IPS DF 4.7 (cell line): Measurements from ENCODE around the gene ZNF425.
A peak's percentile ranks its signal among the peaks of the same experiment; 100 is the strongest.
"Not testable (repeated sequence)": the region's sequence is repeated elsewhere in the genome, so short reads cannot be mapped to it uniquely, and the experiment has no call there.

ENCODE experiments used
- DNase-seq: peaks from one replicate; pipeline ENCODE4 v3.0.0-alpha.2; 2013; ENCODE audit warnings: low spot score; ENCODE audit errors: extremely low read depth

ZNF425 gene, protein sequence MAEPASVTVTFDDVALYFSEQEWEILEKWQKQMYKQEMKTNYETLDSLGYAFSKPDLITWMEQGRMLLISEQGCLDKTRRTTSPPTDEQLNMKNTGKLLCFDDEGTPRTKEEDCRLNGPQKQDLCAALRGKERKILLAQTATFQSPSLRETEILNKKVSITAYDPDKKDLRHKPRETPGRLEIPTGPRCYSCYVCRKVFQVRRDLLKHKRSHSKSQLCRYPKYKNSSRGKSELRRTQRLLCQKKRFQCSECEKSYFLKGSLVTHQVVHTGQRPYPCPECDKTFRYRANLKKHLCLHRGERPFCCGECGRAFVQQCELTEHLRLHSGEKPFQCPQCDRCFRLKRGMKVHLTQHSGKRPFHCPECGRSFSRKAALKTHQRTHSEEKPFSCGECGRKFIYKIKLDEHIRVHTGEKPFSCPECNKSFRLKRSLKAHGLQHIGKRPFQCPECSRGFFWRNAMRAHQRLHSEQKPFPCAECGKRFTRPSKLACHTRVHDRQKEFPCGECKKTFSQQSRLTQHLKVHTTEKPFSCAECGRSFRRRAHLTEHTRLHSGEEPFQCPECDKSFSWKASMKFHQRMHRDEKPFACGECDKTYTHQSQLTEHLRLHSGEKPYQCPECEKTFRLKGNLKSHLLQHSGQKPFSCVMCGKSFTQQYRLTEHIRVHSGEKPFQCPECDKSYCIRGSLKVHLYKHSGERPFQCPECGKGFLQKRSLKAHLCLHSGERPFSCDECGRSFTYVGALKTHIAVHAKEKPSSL

DNA sequence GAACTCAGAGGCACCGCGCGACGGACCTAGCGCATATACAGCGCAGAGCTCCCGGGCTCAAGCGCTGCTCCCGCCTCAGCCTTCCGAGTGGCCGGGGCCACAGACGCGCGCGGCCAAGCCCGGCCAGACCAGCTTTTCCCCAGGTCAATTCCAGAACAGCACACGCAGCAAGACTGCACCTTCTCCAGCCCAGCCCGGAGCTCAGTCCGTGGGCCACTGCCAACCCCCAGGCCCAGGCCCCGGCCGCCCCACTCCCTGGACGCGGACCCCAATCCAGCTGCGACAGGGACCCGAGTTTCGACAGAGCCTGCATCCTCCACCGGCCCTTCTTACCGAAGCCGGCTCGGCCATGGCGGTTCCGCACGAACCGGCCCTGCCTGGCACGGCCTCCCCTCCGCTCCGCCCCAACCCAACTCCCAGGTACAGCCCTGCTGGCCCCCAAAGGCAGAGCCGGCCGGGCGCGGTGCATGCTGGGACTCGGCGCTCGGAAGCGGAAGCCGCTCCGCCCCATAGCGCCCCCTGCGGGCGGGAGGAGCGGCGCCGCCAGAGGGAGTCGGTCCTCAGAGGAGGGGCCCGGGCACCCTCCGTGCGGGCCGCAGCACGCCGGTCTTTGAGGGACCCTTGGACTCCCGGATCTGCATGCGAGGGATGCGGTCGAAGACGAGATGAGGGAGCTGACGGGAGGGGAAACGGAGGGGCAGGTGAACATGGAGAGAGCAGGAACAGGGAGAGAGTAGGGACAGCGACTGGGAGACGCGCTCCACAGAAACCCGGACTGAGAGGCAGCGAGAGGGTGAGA, at the start of gene ZNF425:
Gene ZNF425, minus strand, starts transcription at position 462 of the 799 bp plus-strand sequence. Its CDS starts 111 bp downstream, at position 351.
- DNase-seq = no peak

DNA sequence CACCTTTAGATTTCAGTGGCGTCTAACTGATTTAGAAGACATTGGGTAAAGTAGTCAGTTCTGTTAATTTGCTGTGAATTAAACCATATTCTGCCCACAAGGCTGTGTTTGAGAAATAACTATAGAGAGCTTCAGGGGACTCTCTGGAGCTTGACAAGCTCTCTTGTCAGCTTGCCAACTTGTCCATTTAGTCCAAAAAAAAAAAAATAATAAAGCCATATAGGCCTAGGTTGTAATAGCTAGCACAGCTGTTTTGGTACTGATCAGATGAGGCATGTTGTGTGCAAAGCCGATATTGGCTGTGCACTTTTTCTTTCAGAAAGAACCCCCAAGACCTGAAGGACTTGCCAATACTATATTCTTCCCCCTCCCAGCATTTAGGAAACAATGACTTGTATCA, 49.0 kb upstream of the ZNF425 start:
- DNase-seq = no peak

DNA sequence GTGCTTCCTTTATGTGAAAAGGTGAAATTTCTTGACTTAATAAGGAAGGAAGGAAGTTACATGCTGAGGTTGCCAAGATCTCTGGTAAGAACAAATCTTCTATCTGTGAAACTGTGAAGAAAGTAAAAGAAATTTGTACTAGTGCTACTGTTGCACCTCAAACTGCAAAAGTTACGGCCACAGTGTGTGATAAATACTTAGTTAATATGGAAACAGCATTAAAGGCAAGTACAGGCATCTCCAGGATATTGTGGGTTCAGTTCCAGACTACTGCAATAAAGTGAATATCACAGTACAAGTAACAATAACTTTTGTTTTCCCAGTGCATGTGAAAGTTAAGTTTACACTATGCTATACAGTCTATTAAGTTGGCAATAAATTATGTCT, 46.4 kb upstream of the ZNF425 start:
- DNase-seq = no peak

DNA sequence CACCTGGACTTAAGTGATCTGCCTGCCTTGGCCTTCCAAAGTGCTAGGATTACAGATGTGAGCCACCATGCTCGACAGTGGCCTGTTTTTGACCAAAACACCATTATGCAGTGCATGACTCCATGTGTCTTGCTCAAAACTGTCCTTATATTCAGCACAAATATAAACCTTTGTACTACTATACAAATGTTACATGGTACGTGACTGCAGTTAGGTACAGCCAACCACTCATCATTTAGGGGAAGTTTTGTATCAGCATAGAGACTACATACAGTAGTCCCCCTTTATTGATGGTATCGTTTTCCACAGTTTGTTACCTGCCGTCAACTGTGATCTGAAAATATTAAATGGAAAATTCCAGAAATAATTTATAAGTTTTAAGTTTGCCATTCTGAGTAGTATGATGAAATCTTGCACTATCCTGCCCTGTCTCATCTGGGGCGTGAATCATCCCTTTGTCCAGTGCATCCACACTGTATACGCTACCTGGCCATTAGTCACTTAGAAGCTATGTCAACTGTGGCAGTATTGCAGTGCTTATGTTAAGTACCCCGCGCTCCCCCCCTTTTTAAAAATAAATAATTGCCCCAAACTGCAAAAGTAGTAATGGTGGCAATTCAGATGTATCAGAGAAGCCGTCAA, 45.9 kb upstream of the ZNF425 start:
- DNase-seq = no peak

DNA sequence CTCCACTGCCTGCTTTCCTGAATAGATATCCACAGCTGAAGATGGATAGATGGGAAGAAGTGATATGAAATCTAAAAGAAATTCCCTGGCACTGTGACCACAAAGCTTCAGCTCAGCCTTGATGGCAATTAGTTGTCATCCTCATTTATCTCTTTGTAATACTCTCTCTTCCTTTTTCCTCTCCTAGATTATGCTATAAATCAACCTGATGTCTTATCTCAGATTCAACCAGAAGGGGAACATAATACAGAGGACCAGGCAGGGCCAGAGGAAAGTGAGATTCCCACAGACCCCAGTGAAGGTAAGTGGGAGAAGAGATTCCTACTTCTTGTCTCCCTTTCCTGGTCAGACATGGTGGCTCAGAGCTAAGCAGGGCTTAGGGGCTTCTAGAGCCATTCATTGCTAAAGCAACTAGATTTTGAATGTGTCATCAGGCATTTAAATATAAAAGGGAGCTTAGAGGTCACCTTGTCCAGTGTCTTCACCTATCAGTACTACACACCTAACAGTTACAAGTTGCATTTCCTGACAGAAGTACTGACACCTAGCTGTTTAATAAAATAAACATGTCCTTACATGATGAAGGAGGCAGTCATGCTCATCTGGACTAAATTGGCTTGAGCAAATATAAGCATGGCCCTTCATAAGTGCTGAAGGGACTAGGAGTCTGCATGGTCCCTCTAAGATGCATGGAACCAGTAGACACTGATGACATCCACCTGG, 40.7 kb upstream of the ZNF425 start:
- no peak for DNase-seq

DNA sequence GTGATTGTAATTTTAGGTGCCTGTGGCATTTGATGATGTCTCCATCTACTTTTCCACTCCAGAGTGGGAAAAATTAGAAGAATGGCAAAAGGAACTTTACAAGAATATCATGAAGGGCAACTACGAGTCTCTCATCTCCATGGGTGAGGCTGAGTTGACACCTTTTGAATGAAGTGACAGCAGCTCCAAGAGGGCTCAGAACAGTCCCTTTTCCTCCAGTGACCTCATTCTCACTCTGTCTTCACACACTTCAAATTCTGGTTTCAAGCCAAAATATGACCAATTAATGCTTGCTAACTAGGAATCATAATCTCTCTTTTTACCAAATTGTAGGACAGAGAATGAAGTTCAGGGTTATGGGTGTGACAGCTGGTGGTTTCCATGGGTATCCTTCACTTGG, 40.0 kb upstream of the ZNF425 start:
- no peak for DNase-seq

DNA sequence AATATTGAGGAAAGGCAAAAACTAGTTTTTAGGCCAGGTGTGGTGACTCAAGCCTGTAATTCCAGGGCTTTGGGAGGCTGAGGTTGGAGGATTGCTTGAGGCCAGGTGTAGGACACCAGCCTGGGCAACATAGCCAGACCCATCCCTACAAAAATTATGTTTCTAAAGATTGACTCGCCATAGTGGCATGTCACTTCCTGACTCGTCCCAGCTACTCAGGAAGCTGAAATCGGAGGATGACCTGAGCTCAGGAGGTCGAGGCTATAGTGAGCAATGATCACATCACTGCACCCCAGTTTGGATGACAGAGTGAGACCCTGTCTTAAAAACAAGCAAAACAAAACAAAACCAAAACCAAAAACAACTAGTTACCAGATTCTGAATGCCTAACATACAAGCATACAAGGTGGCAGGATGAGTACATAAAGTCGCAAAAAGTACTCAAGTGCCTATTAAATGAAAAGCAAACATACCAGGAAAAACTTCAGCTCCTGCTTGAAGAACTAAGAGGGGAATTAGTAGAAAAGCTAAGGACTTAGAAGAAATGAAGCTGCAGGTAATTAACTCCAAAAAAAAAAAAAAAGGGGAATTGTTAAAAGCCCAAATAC, 35.2 kb upstream of the ZNF425 start:
- DNase-seq = no peak

DNA sequence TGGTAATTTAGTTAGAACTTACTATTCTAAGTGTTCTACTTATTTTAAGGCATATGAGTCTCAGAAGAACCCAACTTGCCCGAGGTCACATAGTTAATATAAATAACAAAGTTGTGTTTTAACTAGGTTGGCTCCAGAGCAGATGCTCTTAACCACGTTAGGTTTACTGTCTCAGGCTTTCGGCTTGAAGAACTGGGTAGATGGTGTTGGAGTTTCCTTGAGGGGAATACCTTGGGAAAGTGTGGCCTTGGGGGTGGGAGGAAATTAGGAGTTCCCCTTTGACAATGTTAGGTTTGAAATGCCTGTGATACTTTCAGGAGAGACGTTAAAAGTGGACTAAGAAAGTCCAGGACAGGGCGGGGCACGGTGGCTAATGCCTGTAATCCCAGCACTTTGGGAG, 30.8 kb upstream of the ZNF425 start:
- no peak for DNase-seq

DNA sequence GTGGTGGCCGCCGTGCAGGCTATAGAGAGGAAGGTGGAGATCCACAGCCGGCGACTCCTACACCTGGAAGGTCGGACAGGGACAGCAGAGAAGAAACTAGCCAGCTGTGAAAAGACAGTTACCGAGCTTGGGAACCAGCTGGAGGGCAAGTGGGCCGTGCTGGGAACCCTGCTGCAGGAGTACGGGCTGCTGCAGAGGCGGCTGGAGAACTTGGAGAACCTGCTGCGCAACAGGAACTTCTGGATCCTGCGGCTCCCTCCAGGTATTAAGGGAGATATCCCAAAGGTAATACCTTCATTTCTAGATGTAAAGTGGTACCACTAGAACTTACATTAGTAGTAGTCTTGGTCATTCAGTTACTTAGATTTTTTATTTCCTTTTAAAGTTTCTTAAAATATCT, 27.9 kb upstream of the ZNF425 start:
- no peak for DNase-seq

DNA sequence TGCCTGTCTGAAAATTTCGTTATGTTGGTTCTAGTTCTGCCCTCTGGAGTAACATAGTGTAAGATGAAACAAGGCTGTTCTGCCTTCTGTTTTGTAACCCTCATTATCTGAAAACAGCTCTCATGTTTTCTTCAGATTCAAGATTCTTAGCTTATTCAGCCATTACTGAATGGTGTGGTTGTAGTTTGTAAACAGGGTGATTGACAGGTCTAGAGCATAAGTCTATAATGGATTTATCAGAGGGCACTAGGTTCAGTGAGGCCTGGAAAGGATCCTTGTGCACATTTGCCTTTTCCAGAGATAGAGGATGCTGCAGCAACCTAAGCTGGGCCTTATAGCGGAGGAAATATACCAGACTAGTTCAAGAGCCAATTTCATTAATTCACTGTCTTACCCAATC, 27.2 kb upstream of the ZNF425 start:
- no peak for DNase-seq

DNA sequence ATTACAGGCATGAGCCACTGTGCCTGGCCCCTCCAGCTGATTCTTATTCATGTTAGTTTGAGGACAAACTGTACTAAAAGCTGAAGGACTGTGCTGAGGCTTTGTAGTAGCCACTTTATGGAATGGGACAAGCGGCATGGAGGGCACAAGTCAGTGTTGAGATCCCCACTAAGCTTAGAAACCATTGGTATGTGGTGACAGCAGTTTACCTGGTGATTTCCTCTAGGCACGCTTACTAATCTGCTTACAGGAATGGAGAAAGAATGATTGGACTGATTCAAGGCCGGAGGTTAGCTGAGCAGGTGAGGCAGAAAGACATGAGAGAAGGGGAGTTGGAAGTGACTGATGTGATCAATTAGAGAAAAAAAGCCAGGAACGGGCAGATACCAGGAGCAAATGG, 24.9 kb upstream of the ZNF425 start:
- no peak for DNase-seq

DNA sequence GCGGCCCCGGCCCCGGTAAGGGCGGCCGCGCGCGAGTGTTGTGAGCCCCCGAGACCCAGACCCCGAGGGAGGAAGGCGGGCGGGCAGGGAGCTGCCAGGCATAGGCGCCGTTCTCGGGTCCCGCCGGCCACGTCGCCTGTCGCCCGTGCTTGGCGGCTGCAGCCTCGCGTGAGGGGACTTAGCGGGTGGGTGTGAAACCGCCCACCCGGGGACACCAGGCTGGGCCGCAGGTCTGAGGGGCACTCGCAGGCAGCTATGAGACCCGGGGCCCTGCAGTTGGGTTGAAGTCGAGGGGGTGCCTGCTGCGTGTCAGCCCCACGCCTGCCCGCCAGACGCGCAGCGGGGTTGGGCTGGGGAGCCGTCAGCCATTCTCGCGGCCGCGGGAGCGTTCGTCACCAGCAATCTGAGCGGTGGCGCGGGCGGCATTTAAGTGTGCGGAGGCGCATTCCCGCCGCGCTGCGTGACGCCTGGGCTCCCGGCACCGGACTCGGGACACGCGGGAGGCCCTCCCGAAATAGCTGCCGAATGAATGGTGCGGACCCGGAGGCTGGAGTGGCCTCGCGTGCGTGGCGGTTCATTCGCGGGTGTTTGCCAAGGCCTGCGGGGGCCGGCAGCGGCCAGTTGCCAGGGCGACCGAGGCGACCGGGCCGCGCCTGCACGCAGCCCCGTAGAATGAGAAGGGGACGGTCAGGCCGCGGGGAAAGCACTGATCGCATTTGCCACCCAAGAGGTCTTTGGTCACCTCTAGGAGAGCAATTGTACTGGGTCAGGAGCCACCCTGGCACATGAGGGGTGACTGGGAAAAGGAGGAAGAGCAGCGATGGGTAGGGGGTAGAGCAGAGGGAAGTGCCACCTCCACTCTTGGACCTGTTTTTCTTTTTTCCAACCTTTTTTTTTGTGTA, 21.9 kb upstream of the ZNF425 start:
- DNase-seq = no peak

DNA sequence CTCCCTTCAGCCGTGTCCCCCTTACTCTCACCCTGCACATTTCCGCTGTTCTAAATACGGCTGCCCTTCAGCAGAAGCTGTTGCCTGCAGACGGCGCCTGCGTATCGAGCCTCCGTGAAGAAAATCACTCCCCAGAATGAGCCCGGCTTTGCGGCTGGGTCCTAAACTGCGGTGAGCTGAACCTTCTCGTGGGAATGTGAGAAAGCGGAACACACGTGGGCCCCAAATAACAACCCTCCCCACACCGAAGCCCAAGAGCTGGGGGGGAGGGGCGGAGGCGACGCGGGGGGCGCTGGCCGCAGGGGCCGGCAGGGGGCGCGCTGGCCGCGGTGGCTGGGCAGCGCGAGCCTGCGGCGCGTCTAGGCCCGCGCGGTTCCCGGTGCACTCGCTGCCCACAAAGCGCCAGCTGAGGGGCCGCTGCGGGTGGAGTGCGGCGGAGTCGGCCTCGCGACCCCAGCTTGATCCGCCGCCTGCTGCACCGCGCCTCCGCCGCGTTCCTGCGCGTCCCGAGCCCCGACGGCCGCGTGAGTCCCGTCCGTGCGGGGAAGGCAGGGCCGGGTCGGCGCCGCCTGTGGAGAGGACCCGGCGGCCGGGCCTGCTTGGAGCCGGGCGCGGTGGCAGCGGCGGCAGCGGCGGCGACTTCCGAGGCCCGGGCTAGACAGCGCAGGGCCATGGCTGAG, 21.1 kb upstream of the ZNF425 start, which contains the start of gene ZNF398:
Gene ZNF398, plus strand, starts transcription at position 382 of the 680 bp plus-strand sequence. Its CDS starts 290 bp downstream, at position 672.
- DNase-seq = no peak

DNA sequence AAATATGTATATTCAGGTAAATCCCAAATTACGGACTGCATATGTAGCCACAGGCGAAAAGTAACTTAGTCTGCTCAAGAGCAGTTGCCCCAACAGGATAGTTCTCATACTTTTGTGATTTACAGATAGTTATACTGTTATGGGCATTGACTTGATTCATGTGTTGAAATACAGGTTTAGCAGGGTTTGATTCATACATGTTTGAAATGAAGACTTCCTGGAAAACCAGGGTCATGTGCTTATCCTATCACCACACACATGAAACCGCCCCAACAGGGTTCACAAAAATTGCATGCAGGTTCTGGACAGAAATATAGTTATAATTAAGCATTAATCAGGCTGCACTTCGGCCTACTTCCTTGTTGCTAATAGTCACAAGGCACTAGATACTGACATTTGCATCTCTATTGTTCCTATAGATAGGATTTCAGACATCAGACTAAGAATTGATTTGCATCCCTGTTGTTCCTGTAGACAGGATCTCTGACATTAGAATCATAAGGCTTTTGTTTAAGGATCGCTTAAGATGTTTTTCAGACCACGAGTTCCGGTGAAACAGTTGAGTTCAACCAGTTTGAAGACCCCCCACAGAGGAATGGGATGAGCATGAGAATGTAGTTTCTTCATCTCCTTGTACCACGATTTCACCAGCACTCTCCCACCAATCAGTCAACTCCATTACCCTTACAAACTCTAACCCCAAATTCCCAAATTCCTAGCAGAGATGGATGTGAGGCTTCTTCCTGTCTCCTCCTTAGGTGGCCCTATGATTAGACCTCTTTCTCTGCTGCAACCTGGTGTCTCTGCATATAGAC, 19.1 kb upstream of the ZNF425 start:
- DNase-seq = peak; percentile 99

DNA sequence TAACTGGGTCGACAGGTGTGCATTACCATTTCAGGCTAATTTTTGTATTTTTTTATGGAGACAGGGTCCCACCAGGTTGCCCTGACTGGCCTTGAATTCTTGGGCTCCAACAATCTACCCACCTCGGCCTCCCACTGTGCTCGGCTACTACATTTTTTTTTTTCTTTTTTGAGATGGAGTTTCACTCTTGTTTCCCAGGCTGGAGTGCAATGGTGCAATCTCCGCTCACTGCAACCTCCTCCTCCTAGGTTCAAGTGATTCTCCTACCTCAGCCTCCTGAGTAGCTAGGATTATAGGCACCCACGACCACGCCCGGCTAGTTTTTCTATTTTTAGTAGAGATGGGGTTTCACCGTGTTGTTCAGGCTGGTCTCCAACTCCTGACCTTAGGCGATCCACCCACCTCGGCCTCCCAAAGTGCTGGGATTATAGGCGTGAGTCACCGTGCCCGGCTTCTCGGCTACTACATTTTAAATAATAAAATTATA, 18.4 kb upstream of the ZNF425 start:
- not testable (repeated sequence) for DNase-seq

DNA sequence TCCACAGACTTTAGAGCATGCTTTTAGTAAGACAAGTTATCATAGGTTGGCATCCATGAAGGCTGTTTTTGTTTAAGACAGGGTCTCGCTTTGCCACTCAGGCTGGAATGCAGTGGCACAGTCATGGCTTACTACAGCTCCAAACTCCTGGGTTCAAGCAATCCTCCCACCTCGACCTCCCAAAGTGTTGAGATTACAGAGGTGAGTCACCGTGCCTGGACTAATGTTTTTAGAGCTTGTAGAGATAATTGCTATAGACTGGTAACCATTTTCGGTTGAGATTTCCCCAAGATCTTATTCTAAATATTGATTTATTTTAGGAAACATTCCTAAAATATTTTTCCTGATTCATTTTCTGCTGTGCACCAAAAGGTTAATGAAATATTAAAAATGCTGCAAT, 15.8 kb upstream of the ZNF425 start:
- DNase-seq = no peak

DNA sequence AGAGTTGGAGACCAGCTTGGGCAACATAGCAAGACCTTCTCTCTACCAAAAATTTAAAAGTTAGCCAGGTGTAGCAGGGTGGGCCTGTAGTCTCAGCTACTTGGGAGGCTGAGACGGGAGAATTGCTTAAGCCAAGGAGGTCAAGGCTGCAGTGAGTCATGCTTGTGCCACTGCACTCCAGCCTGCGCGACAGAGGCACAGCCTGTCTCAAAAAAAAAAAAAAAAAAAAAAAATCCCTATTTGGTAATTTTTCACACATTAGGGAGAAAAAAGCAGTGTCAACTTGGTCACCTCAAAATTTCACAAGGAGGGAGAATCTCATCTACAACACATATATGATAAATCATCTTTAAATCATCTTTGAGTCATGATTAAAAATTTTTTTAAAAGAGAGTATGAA, 14.7 kb upstream of the ZNF425 start:
- DNase-seq = no peak

DNA sequence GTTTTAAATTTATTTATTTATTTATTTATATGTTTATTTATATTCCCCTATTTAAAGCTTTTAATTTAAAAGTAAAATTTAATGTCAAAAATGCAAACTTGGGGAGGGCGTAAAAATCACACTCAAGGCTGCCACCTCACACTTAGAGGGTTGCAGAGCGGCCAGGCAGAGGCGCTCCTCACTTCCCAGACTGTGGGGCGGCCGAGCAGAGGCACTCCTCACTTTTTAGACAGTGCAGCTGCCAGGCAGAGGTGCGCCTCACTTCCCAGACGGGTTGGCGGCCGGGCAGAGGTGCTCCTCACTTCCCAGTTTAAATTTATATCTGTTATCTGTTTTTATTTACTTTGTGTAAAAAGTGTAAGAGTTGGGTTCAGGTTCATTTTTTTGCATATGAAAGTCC, 10.0 kb upstream of the ZNF425 start:
- no peak for DNase-seq
